ENCODE results near the gene SLC44A3.

GRCh38 chr1:94907136-94907535 lies 87.0 kb downstream of the SLC44A3 start:
- TF ChIP-seq, protein P1, sequence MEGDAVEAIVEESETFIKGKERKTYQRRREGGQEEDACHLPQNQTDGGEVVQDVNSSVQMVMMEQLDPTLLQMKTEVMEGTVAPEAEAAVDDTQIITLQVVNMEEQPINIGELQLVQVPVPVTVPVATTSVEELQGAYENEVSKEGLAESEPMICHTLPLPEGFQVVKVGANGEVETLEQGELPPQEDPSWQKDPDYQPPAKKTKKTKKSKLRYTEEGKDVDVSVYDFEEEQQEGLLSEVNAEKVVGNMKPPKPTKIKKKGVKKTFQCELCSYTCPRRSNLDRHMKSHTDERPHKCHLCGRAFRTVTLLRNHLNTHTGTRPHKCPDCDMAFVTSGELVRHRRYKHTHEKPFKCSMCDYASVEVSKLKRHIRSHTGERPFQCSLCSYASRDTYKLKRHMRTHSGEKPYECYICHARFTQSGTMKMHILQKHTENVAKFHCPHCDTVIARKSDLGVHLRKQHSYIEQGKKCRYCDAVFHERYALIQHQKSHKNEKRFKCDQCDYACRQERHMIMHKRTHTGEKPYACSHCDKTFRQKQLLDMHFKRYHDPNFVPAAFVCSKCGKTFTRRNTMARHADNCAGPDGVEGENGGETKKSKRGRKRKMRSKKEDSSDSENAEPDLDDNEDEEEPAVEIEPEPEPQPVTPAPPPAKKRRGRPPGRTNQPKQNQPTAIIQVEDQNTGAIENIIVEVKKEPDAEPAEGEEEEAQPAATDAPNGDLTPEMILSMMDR (IDR thresholded peaks at IDR 0.05): no peak
- no peak for TF ChIP-seq POLR2AphosphoS5 (IDR thresholded peaks at IDR 0.05)
- TF ChIP-seq EP300 (IDR thresholded peaks at IDR 0.05; ENCODE audit: low read depth): no peak

Measured in transverse colon (tissue), 4 donors.